Endothelial cell of umbilical vein (primary cell): ENCODE measurements around the gene USP48. TPM values are rescaled to one million over a fixed set of nuclear protein-coding genes. Genes with fewer than 3 reads are reported as not detected.

Source experiments
- BruUV-seq: library from RNA; stranded (reverse); fragments of 400-500 nt; replicated peaks from 2 replicates; lab custom pipeline; 2021; lab: Mats Ljungman, UMichigan
- CTCF ChIA-PET: fragments of 300-600, 350-600 bp; sonication (Branson Sonifier 250); formaldehyde crosslinking; loops from one replicate; lab custom pipeline; 2021; ENCODE audit warnings: antibody characterized with exemption, inconsistent platforms; lab: Charles Lee
- POLR2A ChIA-PET: fragments of 300-600, 350-600 bp; sonication (Branson Sonifier 250); formaldehyde crosslinking; loops from one replicate; lab custom pipeline; 2021; ENCODE audit warnings: antibody characterized with exemption, inconsistent platforms; lab: Charles Lee
- DNase-seq: peaks from one replicate; pipeline ENCODE4 v3.0.0-alpha.2; 2011; ENCODE audit warnings: low read depth, low spot score
- FAIRE-seq: peaks from 2 replicates; lab custom pipeline; 2011; peaks lifted over from hg19 to GRCh38; lab: Jason Lieb, UNC
- H2AFZ ChIP-seq: 2 replicates; pipeline ENCODE4 v1.6.0; 2012; ENCODE audit warnings: low read depth, low read length, control low read depth, inconsistent platforms
- H3K27ac ChIP-seq: 2 replicates; pipeline ENCODE4 v1.5.1; 2011; ENCODE audit warnings: low read depth, mild to moderate bottlenecking, control low read depth, low read length, moderate library complexity; ENCODE audit not compliant: insufficient read depth
- H3K27me3 ChIP-seq, 2 experiments: 2 replicates each; pipeline versions ENCODE4 v1.6.0 to v1.6.1; 2011; ENCODE audit warnings: low read length in 2 of 2, mixed read lengths in 1 of 2; ENCODE audit not compliant: control insufficient read depth in 2 of 2, insufficient read depth in 2 of 2
- H3K36me3 ChIP-seq, 2 experiments: 2 replicates in 1 of 2; 3 replicates in 1 of 2; pipeline ENCODE4 v1.5.1; 2011; ENCODE audit warnings: low read length in 2 of 2, mild to moderate bottlenecking in 1 of 2, moderate library complexity in 1 of 2; ENCODE audit not compliant: control insufficient read depth in 2 of 2, insufficient read depth in 2 of 2; ENCODE audit errors: extremely low read depth in 1 of 2
- H3K4me1 ChIP-seq: 3 replicates; pipeline ENCODE4 v1.5.1; 2011; ENCODE audit warnings: mild to moderate bottlenecking, low read length; ENCODE audit not compliant: control insufficient read depth, insufficient read depth; ENCODE audit errors: extremely low read depth
- H3K4me2 ChIP-seq: 2 replicates; pipeline ENCODE4 v1.6.1; 2011; ENCODE audit warnings: low read length, control low read depth, mixed read lengths; ENCODE audit not compliant: insufficient read depth
- H3K4me3 ChIP-seq, 3 experiments: fragments of 200-600 bp in 1 of 3; sonication (generic), shearing (Covaris generic) in 1 of 3; replicated peaks in 1 of 3; 2 replicates each; pipeline ENCODE4 v1.5.1; 2011 to 2016; ENCODE audit warnings: control low read depth in 3 of 3, low read length in 3 of 3, mild to moderate bottlenecking in 2 of 3, inconsistent platforms in 1 of 3, low read depth in 1 of 3, moderate library complexity in 1 of 3; ENCODE audit not compliant: insufficient read depth in 1 of 3
- H3K79me2 ChIP-seq: 2 replicates; pipeline ENCODE4 v1.6.0; 2012; ENCODE audit warnings: low read length, inconsistent platforms; ENCODE audit not compliant: control insufficient read depth, insufficient read depth
- H3K9ac ChIP-seq: replicated peaks from 2 replicates; pipeline ENCODE3; 2011; ENCODE audit warnings: low read length, control low read depth; ENCODE audit not compliant: insufficient read depth; ENCODE audit errors: extremely low read depth
- H3K9me1 ChIP-seq: replicated peaks from 3 replicates; pipeline ENCODE4 v1.6.0; 2011; ENCODE audit warnings: mild to moderate bottlenecking, low read length; ENCODE audit not compliant: control insufficient read depth, insufficient read depth; ENCODE audit errors: extremely low read depth
- H3K9me3 ChIP-seq: replicated peaks from 2 replicates; pipeline ENCODE4 v1.5.1; 2012; ENCODE audit warnings: low read length, inconsistent platforms; ENCODE audit not compliant: control insufficient read depth, insufficient read depth
- H4K20me1 ChIP-seq: replicated peaks from 2 replicates; pipeline ENCODE3; 2011; ENCODE audit warnings: mild to moderate bottlenecking, low read length; ENCODE audit not compliant: control insufficient read depth, insufficient read depth; ENCODE audit errors: extremely low read depth
- CTCF ChIP-seq, 2 donors: IDR thresholded peaks; 1 replicate in 1 of 2; 2 replicates in 1 of 2; pipeline ENCODE4 v1.5.1; 2011; ENCODE audit warnings: low read length in 2 of 2, mild to moderate bottlenecking in 2 of 2, moderate library complexity in 2 of 2, control low read depth in 1 of 2, inconsistent platforms in 1 of 2, low read depth in 1 of 2; ENCODE audit not compliant: insufficient read depth in 1 of 2; ENCODE audit errors: extremely low read depth in 1 of 2
- FOS ChIP-seq: IDR thresholded peaks from 2 replicates; pipeline ENCODE4 v1.6.1; 2011; ENCODE audit warnings: mild to moderate bottlenecking, low read length, moderate library complexity, borderline replicate concordance; ENCODE audit not compliant: insufficient read depth
- GATA2 ChIP-seq: IDR thresholded peaks from 2 replicates; pipeline ENCODE4 v1.7.0; 2011; ENCODE audit warnings: low read depth, mild to moderate bottlenecking, moderate library complexity, mixed read lengths, low read length; ENCODE audit not compliant: insufficient read length, insufficient read depth
- JUN ChIP-seq: IDR thresholded peaks from 2 replicates; pipeline ENCODE4 v1.6.1; 2011; ENCODE audit warnings: borderline replicate concordance, low read depth; ENCODE audit not compliant: insufficient read length, insufficient read depth
- MYC ChIP-seq: IDR thresholded peaks from one replicate; pipeline ENCODE4 v1.6.1; 2011; ENCODE audit warnings: mild to moderate bottlenecking, low read depth, low read length
- POLR2A ChIP-seq: IDR thresholded peaks from 2 replicates; pipeline ENCODE4 v1.6.1; 2012; ENCODE audit warnings: low read depth, mild to moderate bottlenecking, control low read depth, low read length
- POLR2AphosphoS5 ChIP-seq: IDR thresholded peaks from 2 replicates; pipeline ENCODE4 v1.6.1; 2012; ENCODE audit warnings: low read depth, mild to moderate bottlenecking, control low read depth, low read length, moderate library complexity; ENCODE audit not compliant: insufficient read depth
- dilution Hi-C: fragments of 300-500 bp; cut with MboI; formaldehyde crosslinking; loops from one replicate; pipeline ENCODE4 v1.15.0; 2019; ENCODE audit warnings: low sequenced_read_pairs; ENCODE audit not compliant: extremely low pct_ligation_motif_present
- intact Hi-C: fragments of 100-400 bp; cut with micrococcal nuclease; formaldehyde crosslinking; loops from one replicate; pipeline ENCODE4 v1.10.0; 2022
- polyA plus RNA-seq, 4 experiments: library from polyadenylated mRNA; depleted of rRNA in 3 of 4; stranded (reverse) in 3 of 4; unstranded in 1 of 4; fragments of >200 nt; gene quantifications; 2 replicates each; pipeline versions ENCODE4 v1.2.1 to v1.2.3, GENCODE V29; 2011 to 2012; ENCODE audit warnings: missing spikeins in 1 of 4
- total RNA-seq: library from RNA; stranded (reverse); gene quantifications from 2 replicates; pipeline ENCODE4 v1.2.3, GENCODE V29; 2021
- TF ChIP-seq, protein P1 (sequence below): IDR thresholded peaks from 2 replicates; pipeline ENCODE4 v1.6.1; 2011; ENCODE audit not compliant: insufficient read depth, insufficient read length

USP48 gene
- total and polyA plus RNA-seq, 2 donors (not counting 3 experiments of a cell fraction or from before 2014, with no cell fraction given): 27.2 to 149 TPM

DNA sequence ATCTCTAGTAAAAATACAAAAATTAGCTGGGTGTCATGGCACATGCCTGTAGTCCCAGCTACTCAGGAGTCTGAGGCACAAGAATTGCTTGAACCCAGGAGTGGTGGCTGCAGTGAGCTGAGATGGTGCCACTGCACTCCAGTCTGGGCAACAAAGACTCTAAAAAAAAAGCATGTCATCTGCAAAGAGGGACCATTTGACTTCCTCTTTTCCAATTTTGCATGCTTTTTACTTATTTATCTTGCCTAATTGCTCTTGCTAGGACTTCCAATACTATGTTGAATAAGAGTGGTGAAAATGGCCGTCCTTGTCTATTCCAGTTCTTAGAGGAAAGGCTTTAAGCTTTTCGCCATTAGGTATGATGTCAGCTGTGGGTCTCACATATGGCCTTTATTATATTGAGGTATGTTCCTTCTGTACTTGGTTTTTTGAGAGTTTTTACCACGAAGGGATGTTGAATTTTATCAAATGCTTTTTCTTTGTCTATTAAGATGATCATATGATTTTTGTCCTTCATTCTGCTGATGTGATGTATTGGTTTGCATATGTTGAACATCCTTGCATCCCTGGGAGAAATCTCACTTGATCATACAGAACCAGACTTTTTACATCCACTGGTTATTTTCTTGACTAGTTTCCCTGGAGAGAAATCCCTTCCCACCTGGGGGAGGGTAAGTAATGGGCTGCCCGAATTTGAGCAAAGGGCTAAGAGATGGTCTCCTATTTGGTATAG is 96.8 kb downstream of the USP48 start:
- intact Hi-C loops (no loop called here), dilution Hi-C loops (no loop called here)
- Histone ChIP-seq H3K4me1 (no peaks in the 10 kb centered on the region), H3K27me3 (no peaks in the 10 kb centered on the region), H3K27ac (no peak overlapping the region), H3K4me2 (no peak overlapping the region), H3K36me3 (peaks cover 29 to 32% of the 10 kb centered on the region in 2 experiments), H3K9ac (no peak overlapping the region), H3K4me3 (no peak overlapping the region), H3K79me2 (no peaks in the 10 kb centered on the region), H2AFZ (no peak overlapping the region), H3K9me3 (no peaks in the 10 kb centered on the region), H4K20me1 (no peaks in the 10 kb centered on the region), H3K9me1 (no peaks in the 10 kb centered on the region)
- no TSS peak for BruUV-seq
- DNase-seq: no peak
- no peak for FAIRE-seq
- CTCF ChIA-PET: interaction anchor here (1.0 kb wide), 1 partner anchor 8 kb away, joined by 3 read pairs; no protein-coding TSS in a partner anchor
- POLR2A ChIA-PET: no interaction called here
- no peak for TF ChIP-seq FOS
- no peak for TF ChIP-seq POLR2A
- no peak for TF ChIP-seq CTCF (IDR thresholded peaks at IDR 0.05; ENCODE audit: extremely low read depth in 1 of 2, insufficient read depth in 1 of 2, low read depth in 1 of 2, low read length in 2 of 2)
- no peak for TF ChIP-seq GATA2
- no peak for TF ChIP-seq POLR2AphosphoS5
- TF ChIP-seq, protein P1, sequence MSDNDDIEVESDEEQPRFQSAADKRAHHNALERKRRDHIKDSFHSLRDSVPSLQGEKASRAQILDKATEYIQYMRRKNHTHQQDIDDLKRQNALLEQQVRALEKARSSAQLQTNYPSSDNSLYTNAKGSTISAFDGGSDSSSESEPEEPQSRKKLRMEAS: no peak
- TF ChIP-seq MYC: no peak
- no peak for TF ChIP-seq JUN
